AG20443 (cell line): ENCODE measurements around the gene CRYZL1.

ENCODE experiments used
- DNase-seq: peaks from one replicate; pipeline ENCODE4 v3.0.0; 2012; ENCODE audit warnings: low spot score, mixed read lengths

The CRYZL1 gene

DNA sequence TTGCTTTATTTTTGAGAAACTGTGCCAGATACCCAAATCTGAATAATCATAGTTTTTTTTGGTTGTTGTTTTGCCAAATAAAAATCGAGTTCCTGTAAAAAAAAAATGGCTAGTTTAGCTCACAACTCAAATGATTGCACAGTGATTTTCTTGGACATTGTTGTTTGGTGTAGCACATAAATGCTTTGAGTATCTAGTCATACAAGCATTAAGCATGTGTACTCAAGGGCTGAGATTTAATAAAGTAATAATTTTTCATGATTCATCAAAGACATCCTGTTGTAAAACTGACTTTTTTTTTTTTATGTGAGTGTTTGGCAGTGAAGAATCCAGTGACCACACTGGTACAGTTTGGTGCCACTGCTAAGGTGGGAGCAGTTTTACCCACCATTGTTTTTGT lies 19.6 kb upstream of the CRYZL1 start:
- no peak for DNase-seq

DNA sequence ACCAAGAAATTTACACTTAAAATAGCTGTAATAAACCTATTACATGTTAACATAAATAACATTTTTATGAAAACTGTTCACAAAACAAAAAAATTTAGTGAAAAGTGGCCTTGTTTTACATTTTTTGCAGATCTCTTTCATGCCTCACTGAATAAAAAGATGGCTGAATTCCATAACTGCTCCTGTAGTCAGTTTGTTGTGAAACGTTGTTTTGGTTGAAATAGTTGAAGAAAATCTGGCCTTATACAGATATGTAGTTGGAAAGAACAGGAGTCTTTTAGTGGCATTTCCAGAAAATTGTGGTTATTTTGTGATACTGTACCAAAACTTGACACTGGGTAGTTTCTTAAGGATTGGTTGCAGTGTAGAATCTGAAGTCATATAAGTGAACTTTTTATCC lies 18.9 kb upstream of the CRYZL1 start:
- no peak for DNase-seq

DNA sequence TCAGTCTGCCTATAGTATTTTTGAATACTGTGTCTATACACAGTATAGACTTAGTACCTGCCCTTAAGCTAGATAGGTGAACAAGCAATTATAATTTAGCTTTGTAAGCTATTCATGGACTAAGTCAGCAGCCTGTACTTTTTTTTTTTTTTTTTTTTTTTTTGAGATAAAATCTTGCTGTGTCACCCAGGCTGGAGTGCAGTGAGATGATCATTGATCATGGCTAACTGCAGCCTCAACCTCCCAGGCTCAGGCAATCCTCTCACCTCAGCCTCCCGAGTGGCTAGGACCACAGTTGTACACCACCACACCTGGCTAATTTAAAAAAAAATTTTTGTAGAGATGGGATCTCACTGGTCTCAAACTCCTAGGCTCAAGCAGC lies 18.0 kb upstream of the CRYZL1 start:
- DNase-seq, result no peak

DNA sequence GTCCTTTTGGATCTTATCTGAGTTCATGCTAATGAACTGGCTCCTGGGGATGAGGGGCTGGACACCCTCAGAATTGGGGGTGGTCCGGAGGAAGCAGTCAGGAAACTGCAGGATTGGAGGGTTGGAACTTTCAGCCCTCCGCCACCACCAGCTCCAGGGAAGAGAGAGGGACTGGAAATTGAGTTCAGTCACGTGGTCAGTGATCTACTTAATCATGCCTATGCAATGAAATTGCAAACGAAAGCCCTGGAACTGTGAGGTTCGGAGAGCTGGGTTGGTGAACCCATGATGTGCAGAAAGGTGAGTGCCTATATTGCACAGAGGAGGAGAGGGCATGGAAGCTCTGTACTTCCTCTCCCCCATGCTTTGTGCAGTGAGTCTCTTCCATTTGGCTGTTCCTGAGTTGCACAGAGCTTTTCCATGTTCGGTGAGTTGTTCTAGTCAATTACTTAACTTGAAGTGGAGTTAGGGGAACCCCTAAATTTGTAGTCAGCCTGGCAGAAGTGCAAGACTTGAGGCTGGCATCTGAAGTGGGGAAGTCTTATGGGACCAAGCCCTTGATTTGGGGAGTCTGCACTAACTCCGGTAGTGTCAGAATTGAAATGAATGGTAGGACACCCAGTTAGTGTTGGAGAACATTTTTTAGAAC lies 17.5 kb upstream of the CRYZL1 start:
- DNase-seq, result no peak

DNA sequence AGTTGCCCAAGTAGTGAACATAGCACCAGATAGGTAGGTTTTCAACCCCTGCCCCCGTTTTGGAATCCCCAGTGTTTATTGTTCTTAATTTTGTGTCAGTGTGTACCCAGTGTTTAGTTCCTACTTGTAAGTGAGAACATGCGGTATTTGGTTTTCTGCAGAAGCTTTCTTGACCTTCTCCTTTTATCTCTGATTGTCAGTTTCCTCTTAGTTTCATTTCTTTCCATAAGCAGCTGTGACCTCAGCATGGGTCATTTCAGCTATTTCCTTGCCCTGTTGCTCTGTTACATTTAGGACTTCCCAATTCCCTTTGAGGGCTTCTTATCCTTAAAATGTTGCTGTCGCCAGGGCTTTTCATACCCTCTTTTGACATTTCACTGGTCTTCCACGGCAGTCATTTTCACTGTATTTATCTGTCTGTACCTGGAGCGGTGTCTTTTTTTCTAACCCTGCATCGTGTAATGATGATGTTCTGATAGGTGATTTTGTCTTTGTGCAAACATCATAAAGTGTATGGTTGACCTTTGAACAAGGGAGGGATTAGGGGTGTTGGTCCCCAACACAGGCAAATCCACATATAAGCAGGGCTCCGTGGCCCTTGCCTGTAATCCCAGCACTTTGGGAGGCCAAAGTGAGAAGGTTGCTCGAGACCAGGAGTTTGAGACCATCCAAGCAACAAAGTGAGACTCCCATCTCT lies 15.7 kb upstream of the CRYZL1 start:
- DNase-seq, result no peak

DNA sequence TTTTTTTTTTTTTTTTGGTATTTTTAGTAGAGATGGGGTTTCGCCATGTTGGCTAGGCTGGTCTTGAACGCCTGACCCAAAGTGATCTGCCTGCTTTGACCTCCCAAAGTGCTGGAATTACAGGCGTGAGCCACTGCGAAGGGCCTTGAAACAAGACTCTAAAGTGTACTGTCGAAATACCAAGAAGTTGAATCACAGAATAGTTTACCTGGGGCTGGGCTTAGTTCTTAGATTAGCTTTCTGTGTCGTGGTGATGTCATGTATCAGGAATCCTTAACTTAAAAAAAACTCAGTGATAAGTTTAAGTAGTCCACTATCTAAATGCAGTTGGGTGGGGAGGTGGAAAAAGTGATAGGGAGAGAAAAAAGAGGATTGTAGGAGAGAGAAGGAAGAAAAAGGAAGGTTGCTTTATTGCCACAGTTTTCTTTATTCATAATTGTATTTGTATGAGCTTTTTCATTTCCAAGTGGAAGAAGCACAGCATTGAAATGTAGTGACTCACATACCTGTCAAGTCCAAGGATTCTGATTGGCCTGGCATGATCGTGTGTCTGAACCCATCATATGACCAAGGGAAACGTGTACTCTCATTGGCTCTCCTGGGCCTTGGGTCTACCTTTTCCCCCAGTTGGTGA lies 14.2 kb upstream of the CRYZL1 start:
- DNase-seq, result no peak

DNA sequence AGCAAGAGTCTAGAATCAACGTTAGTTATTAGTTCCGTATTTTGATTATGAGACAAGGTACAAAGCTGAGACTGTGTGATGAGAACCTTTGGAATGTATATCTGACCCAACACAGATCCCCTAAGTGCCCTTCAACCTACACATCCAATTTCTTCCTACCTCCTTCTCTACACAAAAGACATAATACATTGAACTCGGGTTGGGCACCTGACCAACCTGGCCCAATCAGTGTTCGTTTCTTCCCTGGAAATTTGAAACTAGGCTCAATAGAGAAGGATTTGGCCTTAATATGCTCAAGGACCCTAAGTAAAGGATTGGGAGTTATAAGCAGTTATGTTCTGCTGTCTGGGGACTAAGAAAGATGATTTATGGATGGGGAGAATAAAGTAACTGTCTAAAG lies 12.9 kb upstream of the CRYZL1 start:
- DNase-seq, result no peak

DNA sequence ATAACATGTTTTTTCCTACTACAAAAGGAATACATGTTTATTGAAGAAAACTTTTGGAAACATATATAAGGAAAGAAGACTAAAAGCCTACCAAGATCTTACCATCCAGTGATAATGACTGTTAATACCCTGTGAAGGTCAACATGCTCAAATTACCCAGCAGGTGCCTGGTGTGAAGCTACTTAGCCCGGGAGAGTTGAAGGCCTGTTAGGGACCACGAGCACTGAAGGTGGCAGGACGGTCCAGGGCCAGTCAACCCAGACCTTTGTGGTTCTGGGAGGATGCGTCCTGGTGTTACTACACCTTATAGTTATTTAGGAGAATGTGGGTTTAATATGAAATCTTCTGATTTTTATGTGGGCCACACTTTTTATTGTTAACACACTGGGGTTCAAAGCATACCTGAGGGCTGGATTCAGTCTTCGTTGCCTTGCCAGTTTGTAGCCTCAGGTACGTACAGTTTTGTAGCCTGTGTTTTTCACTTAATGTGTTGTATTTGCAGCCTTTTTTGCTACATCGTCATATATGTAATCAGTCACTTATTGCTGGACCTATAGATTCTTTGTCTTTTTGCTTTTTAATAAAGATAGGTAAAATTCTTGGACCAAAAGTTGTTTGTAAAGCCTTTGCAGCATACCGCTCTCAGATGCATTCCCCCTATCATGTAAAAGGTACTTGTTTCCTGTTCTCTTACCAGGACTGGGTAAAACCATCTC lies 10.6 kb upstream of the CRYZL1 start:
- no peak for DNase-seq

DNA sequence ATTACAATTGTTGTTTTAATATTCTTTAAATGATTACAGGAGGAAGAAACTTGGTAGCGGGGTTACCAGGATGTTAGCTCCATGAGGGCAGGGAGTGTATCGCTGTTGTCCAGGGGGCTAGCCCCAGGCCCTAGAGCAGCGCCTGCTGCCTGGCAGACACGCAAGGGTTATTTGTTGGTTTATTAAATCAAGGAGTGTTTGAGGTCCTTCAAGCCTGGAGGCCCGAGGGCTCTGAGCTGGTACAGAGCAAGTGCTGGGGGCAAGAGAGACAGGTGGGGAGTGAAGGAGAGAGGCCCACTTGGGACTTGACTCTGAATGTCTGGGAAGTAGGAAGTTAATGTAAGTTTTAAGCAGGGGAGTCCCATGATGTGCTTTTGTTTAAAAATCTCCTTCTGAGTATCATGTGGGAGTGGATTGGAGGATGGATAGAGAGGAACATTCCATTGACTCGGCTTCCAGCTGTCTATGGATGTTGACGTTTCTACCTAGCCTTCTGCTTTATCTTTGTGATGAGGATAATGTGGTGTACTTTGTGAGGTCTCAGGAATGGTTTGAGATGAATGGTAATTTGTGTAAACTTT lies 9.5 kb upstream of the CRYZL1 start:
- DNase-seq, result no peak

DNA sequence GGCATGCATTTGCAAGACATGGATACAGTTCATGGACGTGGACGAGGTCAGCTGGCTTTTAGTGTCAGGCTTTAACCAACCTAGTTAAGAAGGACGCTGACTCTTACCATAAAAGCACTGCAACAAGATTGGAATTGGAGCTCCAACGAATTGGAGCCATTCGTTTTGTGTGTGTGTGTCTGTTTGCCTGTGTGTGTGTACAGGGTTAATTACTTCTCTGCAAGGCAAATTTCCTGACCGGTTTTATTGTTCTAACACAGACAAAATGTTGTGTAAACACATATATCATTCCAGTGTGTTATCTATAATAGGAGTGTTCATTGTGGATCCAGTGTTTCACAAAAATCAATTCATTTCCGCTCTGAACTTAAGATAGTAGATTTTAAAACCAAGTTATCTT lies 8.7 kb upstream of the CRYZL1 start:
- no peak for DNase-seq

DNA sequence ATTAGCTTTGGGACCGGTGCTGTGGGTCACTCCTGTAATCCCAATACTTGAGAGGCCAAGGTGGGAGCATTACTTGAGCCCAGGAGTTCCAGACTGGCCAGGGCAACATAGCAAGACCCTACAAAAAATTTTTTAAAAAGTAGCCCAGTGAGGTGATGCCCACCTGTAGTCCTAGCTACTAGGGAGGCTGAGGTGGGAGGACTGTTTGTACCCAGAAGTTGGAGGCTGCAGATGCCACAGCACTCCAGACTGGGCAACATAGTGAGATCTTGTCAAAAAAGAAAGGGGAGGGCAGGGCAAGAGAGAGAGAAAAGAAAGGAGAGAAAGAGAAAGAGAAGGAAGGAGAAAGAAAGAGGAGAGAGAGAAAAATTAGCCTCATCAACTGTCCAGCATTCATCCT lies 7.0 kb upstream of the CRYZL1 start:
- no peak for DNase-seq

DNA sequence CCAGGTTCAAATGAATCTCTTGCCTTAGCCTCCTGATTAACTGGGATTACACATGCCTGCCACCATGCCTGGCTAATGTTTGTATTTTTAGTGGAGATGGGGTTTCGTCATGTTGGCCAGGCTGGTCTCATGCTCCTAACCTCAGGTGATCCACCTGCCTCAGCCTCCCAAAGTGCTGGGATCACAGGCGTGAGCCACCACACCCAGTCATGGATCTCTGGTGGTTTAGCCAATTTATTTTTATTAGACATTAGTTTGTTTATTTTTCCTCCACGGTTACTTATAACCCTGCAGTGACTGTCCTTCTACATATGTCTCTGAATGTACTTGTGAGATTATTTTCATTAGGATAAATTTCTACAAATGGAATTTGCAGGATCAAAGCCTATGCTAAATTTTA lies 6.0 kb upstream of the CRYZL1 start:
- no peak for DNase-seq

DNA sequence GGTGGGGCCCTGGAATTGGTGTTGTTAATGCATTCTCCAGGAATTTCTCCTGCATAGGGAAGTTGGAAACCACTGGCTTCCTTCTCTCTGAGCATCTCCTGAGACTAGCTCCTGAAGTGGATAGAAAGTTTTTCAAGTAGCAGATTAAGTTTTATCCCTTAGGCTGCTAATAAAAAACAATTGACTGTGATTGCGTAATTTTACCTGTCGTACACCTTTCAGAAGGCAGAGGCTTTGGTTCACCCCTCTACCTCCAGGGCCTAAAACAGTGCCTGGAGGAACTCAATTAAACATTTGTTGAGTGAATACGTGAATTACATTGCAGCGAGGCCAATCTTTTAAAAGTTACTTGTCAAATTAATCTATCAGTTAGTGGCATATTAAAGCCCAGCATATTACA lies 4.2 kb upstream of the CRYZL1 start:
- DNase-seq, result no peak

DNA sequence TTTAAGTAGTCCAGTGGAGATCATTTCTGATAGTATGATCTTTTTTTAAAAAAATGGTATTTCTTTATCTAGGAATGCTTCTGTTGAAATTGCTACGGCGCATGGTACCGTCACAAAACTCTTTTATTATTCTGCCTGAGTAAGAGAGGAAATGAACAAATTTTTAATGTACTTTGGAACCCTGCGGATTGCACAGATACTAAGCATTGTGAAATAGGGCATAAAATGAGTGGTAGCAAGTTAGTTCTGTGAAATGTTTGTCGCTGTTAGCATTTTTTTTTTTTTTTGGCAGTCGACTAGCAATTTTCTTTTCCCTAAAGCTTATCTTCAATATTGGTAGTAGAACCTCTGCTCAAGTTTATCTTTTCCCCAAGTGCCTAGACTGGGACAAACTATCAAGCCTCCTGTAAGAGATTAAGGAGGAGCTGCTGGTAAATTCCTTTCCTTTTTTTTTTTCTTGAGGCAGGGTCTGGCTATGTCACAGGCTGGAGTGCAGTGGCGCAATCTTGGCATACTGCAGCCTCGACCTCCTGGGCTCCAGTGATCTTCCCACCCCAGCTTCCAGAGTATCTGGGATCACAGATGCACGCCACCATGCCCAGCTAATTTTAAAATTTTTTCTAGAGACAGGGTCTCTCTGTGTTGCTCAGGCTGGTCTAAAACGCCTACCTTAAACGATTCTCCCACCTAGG lies 3.0 kb upstream of the CRYZL1 start:
- DNase-seq, result peak; percentile 47

DNA sequence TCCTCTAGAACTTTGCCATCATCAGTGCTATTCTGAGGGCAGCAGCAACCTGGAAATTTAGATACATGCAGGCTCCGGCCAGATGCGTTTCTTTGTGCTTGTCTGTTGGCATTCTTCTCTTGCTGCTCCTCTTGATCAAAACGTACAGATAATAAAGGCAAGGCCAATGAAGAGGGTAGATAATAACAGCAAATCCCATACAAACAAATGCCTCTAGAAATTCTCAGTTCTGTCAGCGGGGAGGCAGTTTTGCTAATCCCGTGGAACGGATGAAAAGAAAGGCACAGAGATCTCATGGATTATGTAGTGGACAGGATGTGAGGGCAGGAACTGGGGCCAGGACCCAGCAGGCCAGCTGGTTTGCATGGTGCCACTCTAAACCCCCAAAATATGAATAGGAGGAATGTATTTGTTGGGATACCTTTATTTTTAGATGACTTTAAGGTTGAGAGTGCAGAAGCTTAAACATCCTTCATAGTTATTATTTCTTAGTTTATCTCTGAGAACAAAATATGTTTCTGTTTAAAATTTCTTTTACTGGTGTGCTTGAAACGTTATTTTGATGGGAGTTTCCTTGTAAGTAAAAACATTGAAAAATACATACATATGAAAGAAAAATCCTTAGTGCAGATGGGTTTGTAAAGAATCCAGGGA lies 2.2 kb upstream of the CRYZL1 start:
- peak; percentile 19 for DNase-seq

DNA sequence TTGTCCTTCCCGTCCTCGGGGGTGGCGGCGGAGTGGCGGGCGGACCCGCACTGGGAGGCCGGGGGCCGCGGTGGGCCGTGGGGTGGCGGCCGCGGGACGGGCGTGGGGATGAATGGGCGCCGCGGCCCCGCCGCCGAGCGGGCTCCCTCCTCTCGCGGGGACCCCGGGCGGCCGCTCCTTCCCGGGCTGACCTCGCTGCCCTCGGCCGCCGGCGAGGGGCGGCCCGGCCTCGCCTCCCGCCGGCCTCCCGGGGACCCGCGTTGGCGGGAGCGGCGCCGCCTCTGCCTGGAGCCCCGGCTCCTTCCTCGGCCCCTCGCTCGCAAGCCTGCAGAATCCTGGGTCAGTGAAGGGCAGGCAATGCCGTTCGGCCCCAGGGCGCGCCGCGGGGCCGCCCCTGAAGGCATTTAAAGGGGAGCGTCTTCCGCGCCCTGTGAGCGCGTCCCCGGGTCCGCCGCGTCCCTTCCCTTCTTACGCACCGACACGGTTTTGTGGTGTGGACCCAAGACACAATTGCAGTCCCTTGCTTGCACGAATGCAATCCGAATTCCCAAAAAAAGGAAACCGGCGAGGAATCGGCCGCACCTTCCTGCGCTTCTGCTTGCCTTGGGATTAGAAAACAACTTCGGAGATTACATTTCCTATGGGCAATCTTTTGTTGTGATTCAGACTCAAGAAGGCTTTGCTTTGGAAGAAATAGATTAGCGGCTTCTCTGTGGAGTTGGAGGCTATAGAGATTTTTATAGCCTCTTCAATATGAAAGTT lies 1.5 kb upstream of the CRYZL1 start:
- peak; percentile 46 for DNase-seq

DNA sequence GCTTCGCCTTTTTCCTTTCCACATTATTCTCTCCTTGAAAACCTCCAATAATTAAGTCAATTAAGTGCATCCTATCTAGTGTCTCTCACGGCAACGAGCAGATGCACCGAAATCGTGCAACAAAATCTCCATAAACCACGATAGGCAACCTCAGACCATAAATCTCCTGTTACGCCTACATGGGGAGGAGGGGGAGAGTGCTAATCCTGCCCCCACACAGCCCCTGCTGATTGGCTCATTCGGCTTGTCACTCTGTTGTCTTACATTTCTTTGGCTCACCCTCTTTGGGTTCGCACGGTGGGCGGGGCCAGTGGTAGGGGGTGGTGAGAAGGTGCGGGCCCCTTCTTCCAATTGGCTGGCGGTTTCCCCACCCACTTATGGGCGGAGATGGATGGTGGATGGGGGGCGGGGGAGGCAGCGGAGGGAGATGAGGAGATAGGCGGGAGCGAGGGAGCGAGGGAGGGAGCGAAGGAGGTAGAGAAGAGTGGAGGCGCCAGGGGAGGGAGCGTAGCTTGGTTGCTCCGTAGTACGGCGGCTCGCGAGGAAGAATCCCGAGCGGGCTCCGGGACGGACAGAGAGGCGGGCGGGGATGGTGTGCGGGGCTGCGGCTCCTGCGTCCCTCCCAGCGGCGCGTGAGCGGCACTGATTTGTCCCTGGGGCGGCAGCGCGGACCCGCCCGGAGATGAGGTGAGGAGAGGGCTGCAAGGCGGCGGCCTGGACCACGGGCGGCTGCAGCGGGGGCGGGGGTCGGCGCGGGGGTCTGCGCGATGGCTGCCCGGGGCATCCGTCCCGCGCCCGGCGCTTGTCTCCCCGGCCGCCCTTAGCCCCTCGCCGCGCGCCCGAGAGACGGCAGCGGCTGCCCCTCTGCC lies 720 bp upstream of the CRYZL1 start, which contains the start of gene ITSN1:
Gene ITSN1, plus strand, starts transcription at position 475 of the 869 bp plus-strand sequence. CDS start 76,328 bp downstream, outside the sequence.
- DNase-seq, result peak; percentile 97

DNA sequence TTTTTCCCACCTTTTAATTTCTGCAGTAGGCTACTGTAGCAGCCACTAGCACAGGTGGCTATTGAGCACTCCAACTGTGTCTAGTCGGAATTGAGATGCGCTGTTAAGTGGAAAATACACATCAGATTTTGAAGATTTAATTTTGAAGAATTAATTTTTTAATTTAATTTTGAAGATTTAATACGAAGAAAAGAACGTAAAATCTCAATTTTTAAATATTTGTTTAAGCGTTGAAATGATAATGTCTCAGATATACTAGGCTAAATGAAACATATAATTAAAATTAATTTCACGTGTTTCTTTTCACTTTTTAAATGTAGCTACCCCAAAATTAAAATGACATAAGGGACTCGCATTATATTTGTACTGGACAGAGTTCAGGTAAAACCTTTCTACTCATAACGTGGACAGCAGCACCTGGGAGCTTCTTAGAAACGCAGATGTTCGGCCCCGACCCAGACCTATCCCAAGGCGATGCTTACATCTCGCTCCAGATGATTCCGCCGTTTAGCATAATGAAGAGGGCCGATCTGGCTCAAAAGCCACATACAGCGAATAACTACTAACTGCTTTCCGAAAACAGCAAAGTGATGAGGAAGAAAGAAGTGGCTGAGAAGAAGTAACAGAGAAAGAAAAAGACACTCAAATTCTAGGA lies 717 bp downstream of the CRYZL1 start:
- DNase-seq, result peak; percentile 30

DNA sequence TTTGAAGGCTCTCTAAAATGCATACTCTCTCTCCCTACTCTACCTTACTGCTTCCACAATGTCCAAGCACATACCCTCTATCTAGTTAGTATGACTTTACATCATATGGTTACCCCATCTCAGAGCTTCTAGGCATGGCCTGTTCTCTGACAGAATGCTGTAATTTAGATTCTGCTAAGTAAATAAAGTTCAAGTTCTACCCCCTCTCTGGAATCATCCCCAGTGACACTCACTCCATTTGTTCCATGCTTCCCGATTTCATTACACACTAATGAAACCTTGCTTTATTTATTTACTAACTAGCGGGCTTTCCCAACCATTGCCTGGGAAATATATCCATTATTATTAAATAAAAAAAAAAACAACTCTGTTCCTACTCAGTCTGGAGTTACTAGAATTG lies 7.3 kb downstream of the CRYZL1 start:
- no peak for DNase-seq
